ENCODE measurements around the gene FAM162A. TPM values are rescaled to one million over a fixed set of nuclear protein-coding genes. Genes with fewer than 3 reads are reported as not detected.
A peak's percentile ranks its signal among the peaks of the same experiment; 100 is the strongest.
"Not testable (repeated sequence)": the region's sequence is repeated elsewhere in the genome, so short reads cannot be mapped to it uniquely, and the experiment has no call there.

Gene FAM162A
- total RNA-seq, 1 donor from 2014 or later = 70.0 TPM

DNA sequence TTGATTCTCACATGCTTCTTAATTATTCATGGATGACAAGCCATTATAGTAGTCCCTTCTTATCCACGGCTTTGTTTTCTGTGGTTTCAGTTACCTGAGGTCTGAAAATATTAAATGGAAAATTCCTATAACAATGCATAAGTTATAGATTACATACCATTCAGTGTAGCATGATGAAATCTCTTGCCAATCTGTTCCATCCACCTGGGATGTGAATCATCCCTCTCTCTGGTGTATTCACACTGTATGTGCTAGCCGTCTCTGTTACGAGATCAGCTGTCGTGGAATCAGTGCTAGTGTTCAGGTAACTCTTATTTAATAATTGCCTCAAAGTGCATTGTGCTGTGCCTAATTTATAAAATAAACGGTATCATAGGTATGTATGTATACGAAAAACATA, 26.7 kb downstream of the FAM162A start:
- H3K27ac Mint-ChIP-seq = no peak overlapping the region
- no peaks in the 10 kb centered on the region for H3K9me3 Mint-ChIP-seq
- intact Hi-C loops (cut with micrococcal nuclease) = loop anchor here (10.0 kb wide), 1 partner anchor 384 kb away; the partner anchor contains the start of genes HSPBAP1 and SLC49A4
- DNase-seq (ENCODE audit: low spot score) = no peak
- H3K4me1 Mint-ChIP-seq (ENCODE audit: low read depth) = peaks cover 36% of the 10 kb centered on the region
- H3K36me3 Mint-ChIP-seq (ENCODE audit: low read depth) = peaks cover 51% of the 10 kb centered on the region
- no peaks in the 10 kb centered on the region for H3K27me3 Mint-ChIP-seq (ENCODE audit: insufficient read depth)
- H3K4me3 Mint-ChIP-seq = no peak overlapping the region

DNA sequence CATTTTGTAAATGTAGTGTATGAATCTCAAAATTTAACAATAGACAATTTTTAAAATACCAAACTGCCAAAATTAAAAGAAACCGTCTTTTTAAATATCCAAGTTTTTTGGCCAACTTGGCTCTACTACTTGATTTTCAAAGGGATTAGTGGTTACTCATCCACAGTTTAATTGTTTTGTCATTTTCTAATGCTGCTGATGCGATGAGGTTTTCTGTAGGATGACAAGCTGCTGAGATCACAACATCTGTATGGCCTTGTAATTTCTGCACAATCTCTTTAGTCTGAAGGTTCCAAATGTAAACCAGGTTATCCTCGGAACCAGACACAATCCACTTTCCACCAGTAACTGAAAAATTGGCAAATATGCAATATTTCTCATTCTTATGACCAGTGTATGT, 30.4 kb downstream of the FAM162A start:
- intact Hi-C loops (cut with micrococcal nuclease) = loop anchor here (10.0 kb wide), 1 partner anchor 380 kb away; the partner anchor contains the start of genes HSPBAP1 and SLC49A4
- no peaks in the 10 kb centered on the region for H3K9me3 Mint-ChIP-seq

DNA sequence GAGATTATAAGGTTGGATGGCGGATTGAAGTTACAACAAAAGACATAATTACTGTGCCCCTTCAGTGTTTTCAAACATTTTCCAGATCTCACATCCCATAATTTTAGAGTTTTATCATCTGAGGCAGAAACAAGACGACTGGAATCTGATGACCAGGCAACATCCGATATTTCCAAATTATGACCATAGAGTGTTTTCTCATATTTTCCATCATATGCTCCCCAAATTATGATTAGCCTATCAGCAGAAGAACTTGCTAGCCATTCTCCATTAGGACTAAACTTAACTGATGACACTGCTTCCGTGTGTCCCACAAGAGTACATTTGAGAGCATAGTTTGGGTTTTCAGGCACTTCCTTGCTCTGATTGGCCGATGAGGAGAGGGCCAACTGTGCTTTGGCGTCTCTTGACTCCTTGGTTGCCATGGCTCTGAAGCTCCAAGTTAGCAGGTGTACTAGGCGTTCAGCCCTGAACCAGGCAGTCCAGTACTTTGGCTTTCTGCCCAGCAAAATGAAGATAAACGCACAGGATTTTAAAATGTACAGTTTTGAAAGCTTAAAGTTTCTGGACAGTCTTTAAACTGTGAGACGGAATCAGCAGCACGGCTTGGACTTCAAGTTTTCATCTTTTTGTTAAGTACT, 31.2 kb downstream of the FAM162A start:
- peak overlapping the region; percentile 98 for H3K4me3 Mint-ChIP-seq
- peaks cover 28% of the 10 kb centered on the region for H3K36me3 Mint-ChIP-seq (ENCODE audit: low read depth)
- H3K27me3 Mint-ChIP-seq (ENCODE audit: insufficient read depth) = no peaks in the 10 kb centered on the region
- H3K9me3 Mint-ChIP-seq = no peaks in the 10 kb centered on the region
- intact Hi-C loops (cut with micrococcal nuclease) = loop anchor here (1.0 to 10.0 kb wide), 3 partner anchors 20 to 787 kb away; partner anchors contain the start of genes HSPBAP1, SEC22A and SLC49A4
- H3K27ac Mint-ChIP-seq = peak overlapping the region; percentile 99
- peaks cover 48% of the 10 kb centered on the region for H3K4me1 Mint-ChIP-seq (ENCODE audit: low read depth)
- DNase-seq (ENCODE audit: low spot score) = peak; percentile 52

More for the DNA sequence above, 30.4 kb downstream of the FAM162A start:
- H3K27ac Mint-ChIP-seq = peak overlapping the region; percentile 99
- DNase-seq (ENCODE audit: low spot score) = no peak
- peak overlapping the region; percentile 98 for H3K4me3 Mint-ChIP-seq
- no peaks in the 10 kb centered on the region for H3K27me3 Mint-ChIP-seq (ENCODE audit: insufficient read depth)
- H3K4me1 Mint-ChIP-seq (ENCODE audit: low read depth) = peaks cover 48% of the 10 kb centered on the region
- peaks cover 28% of the 10 kb centered on the region for H3K36me3 Mint-ChIP-seq (ENCODE audit: low read depth)

DNA sequence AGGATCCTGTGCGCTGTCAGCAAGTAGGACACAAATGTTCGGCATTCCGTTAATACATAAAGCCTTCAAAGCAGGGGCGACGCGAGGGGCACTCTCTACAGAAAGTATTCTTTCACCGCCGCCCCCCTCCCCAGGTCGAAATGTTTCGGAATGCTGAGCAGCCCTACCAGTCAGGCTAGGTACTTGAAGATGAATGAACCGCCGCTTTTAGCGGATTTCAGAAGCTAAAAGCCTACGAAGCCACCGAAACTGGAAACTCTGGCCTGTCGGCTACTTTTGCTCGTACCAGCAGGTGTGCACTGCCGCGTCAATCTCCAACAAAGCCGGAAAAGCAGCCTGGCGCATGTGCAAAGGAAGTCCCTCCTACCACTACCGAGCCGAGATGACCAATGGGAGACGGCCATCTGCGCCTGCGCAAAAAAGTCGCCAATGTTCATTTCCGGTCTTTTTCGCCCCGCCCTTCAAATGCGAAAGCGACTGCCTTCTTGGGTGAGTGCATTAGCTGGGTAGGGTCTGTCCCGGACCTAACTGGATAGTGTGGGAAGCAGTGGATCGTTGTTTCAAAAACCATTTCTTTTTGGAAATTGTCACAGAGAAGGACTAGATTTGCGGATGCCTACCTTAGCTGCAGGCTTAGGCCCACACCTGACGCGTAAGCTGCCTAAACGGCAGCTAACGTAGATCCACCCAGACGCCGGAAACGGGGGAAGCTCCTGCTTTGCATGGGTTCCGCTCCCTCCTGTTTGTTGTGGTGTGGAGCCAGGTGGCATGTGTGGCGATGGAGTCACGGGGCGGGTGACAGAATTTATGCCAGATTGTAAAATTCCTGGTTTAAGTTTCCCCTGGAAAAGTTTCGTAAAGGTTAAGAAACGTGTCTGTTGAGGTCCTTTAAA, 32.0 kb downstream of the FAM162A start, which contains the start of gene WDR5B:
TSS of gene WDR5B (minus strand) at position 301 of the 893 bp plus-strand sequence. CDS start 534 bp downstream, outside the sequence.
- Mint-ChIP-seq H3K36me3 (ENCODE audit: low read depth) (peaks cover 24% of the 10 kb centered on the region), H3K27ac (peak within 1 kb of the TSS; percentile 99), H3K27me3 (ENCODE audit: insufficient read depth) (no peaks in the 10 kb centered on the region), H3K9me3 (no peaks in the 10 kb centered on the region), H3K4me1 (ENCODE audit: low read depth) (peaks cover 48% of the 10 kb centered on the region), H3K4me3 (peak within 1 kb of the TSS; percentile 98)
- peak; percentile 96 for DNase-seq (ENCODE audit: low spot score)
- intact Hi-C loops (cut with micrococcal nuclease) = loop anchor here (1.0 to 10.0 kb wide), 13 partner anchors 21 to 870 kb away; partner anchors contain the start of genes DTX3L, EAF2, FAM162A and GOLGB1

DNA sequence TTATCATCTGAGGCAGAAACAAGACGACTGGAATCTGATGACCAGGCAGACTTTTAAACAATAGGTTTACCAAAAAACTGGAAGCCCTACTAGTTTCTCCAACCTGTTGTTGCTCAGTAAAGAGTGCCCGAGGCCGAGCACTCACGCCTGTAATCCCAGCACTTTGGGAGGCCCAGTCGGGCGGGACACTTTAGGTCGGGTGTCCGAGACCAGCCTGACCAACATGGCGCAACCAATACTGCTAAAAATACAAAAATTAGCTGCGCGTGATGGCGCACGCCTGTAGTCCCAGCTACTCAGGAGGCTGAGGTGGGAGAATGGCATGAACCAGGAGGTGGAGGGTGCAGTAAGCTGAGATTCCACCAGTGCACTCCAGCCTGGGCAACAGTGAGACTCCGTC, 33.0 kb downstream of the FAM162A start:
- H3K4me1 Mint-ChIP-seq (ENCODE audit: low read depth) = peaks cover 45% of the 10 kb centered on the region
- peak overlapping the region; percentile 98 for H3K4me3 Mint-ChIP-seq
- intact Hi-C loops (cut with micrococcal nuclease) = loop anchor here (1.0 to 10.0 kb wide), 12 partner anchors 33 to 871 kb away; partner anchors contain the start of genes DTX3L, EAF2, FAM162A and GOLGB1

DNA sequence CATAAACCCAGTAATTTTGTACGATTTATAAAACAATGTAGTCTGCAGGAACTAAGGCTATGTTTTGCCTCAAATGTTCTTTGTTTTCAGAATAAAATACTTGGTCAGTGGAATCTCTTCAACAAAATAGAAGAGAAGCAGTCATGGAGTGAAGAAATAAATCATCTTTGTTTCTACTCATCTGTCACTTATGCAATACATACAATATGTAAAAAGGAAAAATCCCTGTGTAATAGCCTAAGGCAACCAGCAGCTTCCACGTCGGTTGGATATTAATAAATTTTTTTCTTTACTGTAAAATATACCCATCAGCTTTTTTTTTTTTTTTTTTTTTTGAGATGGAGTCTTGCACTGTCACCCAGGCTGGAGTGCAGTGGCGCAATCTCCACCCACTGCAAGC, 37.1 kb downstream of the FAM162A start:
- Mint-ChIP-seq H3K4me1 (ENCODE audit: low read depth) (peaks cover 10% of the 10 kb centered on the region), H3K27ac (no peak overlapping the region), H3K36me3 (ENCODE audit: low read depth) (peaks cover 23% of the 10 kb centered on the region), H3K9me3 (no peaks in the 10 kb centered on the region), H3K27me3 (ENCODE audit: insufficient read depth) (no peaks in the 10 kb centered on the region), H3K4me3 (no peak overlapping the region)
- DNase-seq (ENCODE audit: low spot score) = no peak
- intact Hi-C loops (cut with micrococcal nuclease) = no loop called here

More for the DNA sequence above, 33.0 kb downstream of the FAM162A start:
- Mint-ChIP-seq H3K36me3 (ENCODE audit: low read depth) (peaks cover 26% of the 10 kb centered on the region), H3K27ac (peak overlapping the region; percentile 99), H3K9me3 (no peaks in the 10 kb centered on the region), H3K27me3 (ENCODE audit: insufficient read depth) (no peaks in the 10 kb centered on the region)
- DNase-seq (ENCODE audit: low spot score) = no peak

DNA sequence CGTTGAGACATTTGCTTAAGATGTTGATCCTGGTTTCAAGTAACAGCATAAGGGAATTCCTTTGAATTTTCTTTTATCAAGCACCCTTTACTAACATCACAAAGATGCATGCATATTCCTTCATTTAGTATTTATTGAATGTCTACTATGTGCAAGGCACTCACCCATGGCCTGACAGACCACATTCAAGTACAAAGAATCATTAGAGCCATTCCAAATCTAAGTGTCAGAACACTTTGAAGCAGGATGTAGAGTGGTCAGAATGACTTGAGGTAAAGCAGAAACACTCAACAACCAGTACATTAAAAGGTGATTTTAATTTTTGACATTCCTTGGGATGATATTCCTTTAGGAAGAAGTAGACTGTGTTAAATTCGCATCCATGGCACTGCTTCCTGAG, 37.9 kb downstream of the FAM162A start:
- DNase-seq (ENCODE audit: low spot score) = no peak
- H3K4me1 Mint-ChIP-seq (ENCODE audit: low read depth) = peaks cover 2% of the 10 kb centered on the region
- no peak overlapping the region for H3K27ac Mint-ChIP-seq
- no peaks in the 10 kb centered on the region for H3K9me3 Mint-ChIP-seq
- intact Hi-C loops (cut with micrococcal nuclease) = no loop called here
- no peaks in the 10 kb centered on the region for H3K27me3 Mint-ChIP-seq (ENCODE audit: insufficient read depth)
- H3K36me3 Mint-ChIP-seq (ENCODE audit: low read depth) = peaks cover 27% of the 10 kb centered on the region
- no peak overlapping the region for H3K4me3 Mint-ChIP-seq

DNA sequence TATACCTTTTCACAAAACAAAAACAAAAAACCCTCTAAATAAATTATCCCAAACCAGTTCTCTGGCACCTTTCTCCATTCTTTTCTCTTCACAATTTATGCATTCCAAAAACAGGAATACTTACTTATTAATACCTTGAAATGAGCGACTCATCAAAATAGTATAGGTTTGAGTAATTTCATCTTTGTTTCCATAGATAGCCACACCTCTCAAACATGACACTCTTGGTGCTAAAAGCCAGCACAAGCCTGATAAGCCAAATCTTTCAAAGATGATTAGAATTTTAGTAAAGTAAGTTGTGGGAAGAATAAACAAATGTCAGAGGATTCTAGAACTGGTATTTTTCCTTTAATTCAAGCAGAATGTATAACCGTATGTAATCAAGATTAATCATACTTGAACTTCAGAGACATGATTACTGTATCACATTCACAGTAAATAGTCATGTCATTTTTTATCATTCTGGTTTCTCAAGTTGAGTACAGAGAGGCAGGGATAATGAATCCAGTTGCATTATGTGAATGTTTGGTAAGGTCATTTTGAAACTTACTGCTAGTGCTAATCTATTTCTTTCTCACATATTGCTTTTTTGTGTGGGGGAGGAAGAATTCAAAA, 44.0 kb downstream of the FAM162A start:
- Mint-ChIP-seq H3K27ac (peak overlapping the region; percentile 61), H3K27me3 (ENCODE audit: insufficient read depth) (no peaks in the 10 kb centered on the region), H3K4me3 (no peak overlapping the region), H3K9me3 (peaks cover 6% of the 10 kb centered on the region), H3K36me3 (ENCODE audit: low read depth) (peaks cover 56% of the 10 kb centered on the region), H3K4me1 (ENCODE audit: low read depth) (peaks cover 18% of the 10 kb centered on the region)
- intact Hi-C loops (cut with micrococcal nuclease) = loop anchor here (1.0 kb wide), 2 partner anchors 55 to 63 kb away; no protein-coding TSS in a partner anchor
- no peak for DNase-seq (ENCODE audit: low spot score)

DNA sequence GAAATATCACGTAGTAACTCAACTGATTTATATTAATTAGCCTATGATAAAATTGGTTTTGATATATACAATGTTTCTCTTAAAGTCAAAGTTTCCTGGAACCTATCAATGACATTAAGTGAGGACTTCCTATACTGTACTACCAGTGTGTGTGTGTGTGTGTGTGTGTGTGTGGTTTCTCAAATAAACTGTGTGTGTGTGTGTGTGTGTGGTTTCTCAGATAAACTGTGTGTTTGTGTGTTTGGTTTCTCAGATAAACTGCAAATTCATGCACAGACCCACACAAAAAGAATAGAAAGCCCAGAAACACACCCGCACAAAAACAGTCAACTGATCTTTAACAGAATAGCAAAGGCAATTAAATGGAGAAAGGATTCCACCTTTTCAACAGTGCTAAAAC, 46.4 kb downstream of the FAM162A start:
- H3K4me1 Mint-ChIP-seq (ENCODE audit: low read depth) = peaks cover 18% of the 10 kb centered on the region
- H3K4me3 Mint-ChIP-seq = no peak overlapping the region
- DNase-seq (ENCODE audit: low spot score) = no peak
- intact Hi-C loops (cut with micrococcal nuclease) = no loop called here
- peaks cover 61% of the 10 kb centered on the region for H3K36me3 Mint-ChIP-seq (ENCODE audit: low read depth)
- H3K27me3 Mint-ChIP-seq (ENCODE audit: insufficient read depth) = no peaks in the 10 kb centered on the region
- no peak overlapping the region for H3K27ac Mint-ChIP-seq
- H3K9me3 Mint-ChIP-seq = peaks cover 6% of the 10 kb centered on the region

DNA sequence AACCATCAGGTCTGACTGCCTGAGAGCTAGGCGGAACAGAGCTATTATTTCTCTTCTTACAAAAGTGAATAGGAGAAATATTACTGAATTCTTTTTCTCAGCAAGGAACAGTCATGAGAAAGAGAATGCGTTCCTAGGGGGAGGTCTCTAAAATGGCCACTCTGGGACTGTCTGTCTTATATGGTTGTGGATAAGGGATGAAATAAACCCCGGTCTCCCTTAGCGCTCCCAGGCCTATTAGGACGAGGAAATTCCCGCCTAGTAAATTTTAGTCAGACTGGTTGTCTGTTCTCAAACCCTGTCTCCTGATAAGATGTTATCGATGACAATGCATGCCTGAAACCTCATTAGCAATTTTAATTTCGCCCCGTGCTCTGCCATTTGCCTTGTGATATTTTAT, 52.0 kb downstream of the FAM162A start:
- Mint-ChIP-seq H3K36me3 (ENCODE audit: low read depth) (peaks cover 50% of the 10 kb centered on the region), H3K4me3 (no peak overlapping the region), H3K27me3 (ENCODE audit: insufficient read depth) (no peaks in the 10 kb centered on the region), H3K27ac (no peak overlapping the region), H3K4me1 (ENCODE audit: low read depth) (no peaks in the 10 kb centered on the region), H3K9me3 (peaks cover 10% of the 10 kb centered on the region)
- no peak for DNase-seq (ENCODE audit: low spot score)
- intact Hi-C loops (cut with micrococcal nuclease) = no loop called here

DNA sequence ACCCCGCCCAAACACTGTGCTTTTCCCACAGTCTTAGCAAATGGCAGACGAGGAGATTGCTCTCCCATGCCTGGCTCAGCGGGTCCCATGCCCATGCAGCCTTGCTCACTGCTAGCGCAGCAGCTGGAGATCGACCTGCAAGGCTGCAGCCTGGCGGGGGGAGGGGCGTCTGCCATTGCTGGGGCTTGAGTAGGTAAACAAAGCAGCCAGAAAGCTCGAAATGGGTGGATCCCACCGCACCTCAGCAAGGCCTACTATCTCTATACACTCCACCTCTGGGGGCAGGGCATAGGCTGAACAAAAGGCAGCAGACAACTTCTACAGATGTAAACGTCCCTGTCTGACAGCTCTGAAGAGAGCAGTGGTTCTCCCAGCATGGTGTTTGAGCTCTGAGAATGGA, 59.1 kb downstream of the FAM162A start:
- H3K27me3 Mint-ChIP-seq (ENCODE audit: insufficient read depth) = no peaks in the 10 kb centered on the region
- intact Hi-C loops (cut with micrococcal nuclease) = no loop called here
- DNase-seq (ENCODE audit: low spot score) = no peak
- H3K4me1 Mint-ChIP-seq (ENCODE audit: low read depth) = no peaks in the 10 kb centered on the region
- no peak overlapping the region for H3K27ac Mint-ChIP-seq
- no peak overlapping the region for H3K4me3 Mint-ChIP-seq
- peaks cover 60% of the 10 kb centered on the region for H3K36me3 Mint-ChIP-seq (ENCODE audit: low read depth)
- peaks cover 4% of the 10 kb centered on the region for H3K9me3 Mint-ChIP-seq

DNA sequence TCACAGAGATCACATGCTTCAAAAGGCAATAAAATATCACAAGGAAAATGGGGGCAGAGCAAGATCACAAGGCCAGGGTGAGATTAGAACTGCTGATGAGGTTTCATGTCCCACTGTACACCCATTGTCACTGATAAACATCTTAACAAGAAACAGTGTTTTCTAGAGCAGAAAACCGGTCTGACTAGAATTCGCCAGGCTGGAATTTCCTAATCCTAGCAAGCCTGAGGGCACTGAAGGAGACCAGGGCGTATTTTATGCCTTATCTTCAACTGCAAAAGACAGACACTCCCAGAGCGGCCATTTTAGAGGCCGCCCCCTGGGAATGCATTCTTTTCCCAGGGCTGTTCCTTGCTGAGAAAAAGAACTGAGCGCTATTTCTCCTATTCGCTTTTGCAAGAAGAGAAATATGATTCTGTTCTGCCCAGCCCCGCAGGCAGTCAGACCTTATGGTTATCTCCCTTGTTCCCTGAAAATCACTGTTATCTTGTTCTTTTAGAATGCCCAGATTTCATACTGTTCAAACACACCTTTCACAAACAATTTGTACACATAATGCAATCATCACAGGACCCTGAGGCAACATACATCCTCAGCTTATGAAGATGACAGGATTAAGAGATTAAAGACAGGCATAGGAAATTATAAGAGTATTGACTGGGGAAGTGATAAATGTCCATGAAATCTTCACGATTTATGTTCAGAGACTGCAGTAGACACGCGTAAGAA, 59.9 kb downstream of the FAM162A start:
- intact Hi-C loops (cut with micrococcal nuclease); H3K4me1 Mint-ChIP-seq (ENCODE audit: low read depth); H3K9me3 Mint-ChIP-seq; H3K27ac Mint-ChIP-seq; H3K4me3 Mint-ChIP-seq; DNase-seq (ENCODE audit: low spot score); H3K27me3 Mint-ChIP-seq (ENCODE audit: insufficient read depth): not testable (repeated sequence)
- peaks cover 67% of the 10 kb centered on the region for H3K36me3 Mint-ChIP-seq (ENCODE audit: low read depth)
